ENCODE data around the gene CDKAL1. TPM values are rescaled to one million over a fixed set of nuclear protein-coding genes. Genes with fewer than 3 reads are reported as not detected.

CDKAL1 gene
- total and polyA plus RNA-seq, 10 of the 15 experiments (the other 5 are each of a cell fraction or from before 2014, with no cell fraction given), result 10.7 to 26.9 (median 17.3) TPM

- TF ChIP-seq, protein P1, sequence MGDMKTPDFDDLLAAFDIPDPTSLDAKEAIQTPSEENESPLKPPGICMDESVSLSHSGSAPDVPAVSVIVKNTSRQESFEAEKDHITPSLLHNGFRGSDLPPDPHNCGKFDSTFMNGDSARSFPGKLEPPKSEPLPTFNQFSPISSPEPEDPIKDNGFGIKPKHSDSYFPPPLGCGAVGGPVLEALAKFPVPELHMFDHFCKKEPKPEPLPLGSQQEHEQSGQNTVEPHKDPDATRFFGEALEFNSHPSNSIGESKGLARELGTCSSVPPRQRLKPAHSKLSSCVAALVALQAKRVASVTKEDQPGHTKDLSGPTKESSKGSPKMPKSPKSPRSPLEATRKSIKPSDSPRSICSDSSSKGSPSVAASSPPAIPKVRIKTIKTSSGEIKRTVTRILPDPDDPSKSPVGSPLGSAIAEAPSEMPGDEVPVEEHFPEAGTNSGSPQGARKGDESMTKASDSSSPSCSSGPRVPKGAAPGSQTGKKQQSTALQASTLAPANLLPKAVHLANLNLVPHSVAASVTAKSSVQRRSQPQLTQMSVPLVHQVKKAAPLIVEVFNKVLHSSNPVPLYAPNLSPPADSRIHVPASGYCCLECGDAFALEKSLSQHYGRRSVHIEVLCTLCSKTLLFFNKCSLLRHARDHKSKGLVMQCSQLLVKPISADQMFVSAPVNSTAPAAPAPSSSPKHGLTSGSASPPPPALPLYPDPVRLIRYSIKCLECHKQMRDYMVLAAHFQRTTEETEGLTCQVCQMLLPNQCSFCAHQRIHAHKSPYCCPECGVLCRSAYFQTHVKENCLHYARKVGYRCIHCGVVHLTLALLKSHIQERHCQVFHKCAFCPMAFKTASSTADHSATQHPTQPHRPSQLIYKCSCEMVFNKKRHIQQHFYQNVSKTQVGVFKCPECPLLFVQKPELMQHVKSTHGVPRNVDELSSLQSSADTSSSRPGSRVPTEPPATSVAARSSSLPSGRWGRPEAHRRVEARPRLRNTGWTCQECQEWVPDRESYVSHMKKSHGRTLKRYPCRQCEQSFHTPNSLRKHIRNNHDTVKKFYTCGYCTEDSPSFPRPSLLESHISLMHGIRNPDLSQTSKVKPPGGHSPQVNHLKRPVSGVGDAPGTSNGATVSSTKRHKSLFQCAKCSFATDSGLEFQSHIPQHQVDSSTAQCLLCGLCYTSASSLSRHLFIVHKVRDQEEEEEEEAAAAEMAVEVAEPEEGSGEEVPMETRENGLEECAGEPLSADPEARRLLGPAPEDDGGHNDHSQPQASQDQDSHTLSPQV (IDR thresholded peaks at IDR 0.05), result no peak
Observed at GRCh38 chr6:20877008-20877937, 343.0 kb downstream of the CDKAL1 start (continued).

DNA sequence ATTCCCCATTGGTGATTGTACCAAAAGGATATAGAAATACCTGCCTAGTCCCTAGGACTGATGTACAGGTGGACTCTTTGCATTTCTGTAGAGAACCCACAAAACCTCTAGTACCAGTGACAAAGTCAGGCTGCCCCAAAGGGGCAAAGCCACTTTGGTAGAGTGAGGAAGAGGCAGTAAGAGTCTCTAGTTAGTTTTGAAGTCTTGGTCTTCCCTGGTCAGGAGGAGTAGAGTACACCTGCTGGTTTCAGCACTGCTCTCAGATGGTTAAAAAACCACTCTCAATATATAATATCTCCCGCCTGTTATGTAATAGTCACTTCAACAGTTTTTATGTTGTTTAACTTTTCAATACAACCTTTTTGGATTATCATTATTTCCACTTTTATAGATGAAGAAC is 344.9 kb downstream of the CDKAL1 start:
- H4K20me1 ChIP-seq (ENCODE audit: control insufficient read depth, insufficient read depth), result no peaks in the 10 kb centered on the region
- ChIA-PET SMC1A (ENCODE audit: uncharacterized antibody, unreplicated experiment) (interaction anchor here (0.5 to 4.9 kb wide), 9 partner anchors 11 to 713 kb away, joined by 3 to 48 read pairs (median 6); partner anchors contain the start of gene SOX4), RAD21 (ENCODE audit: unreplicated experiment) (interaction anchor here (1.2 to 4.5 kb wide), 2 partner anchors 11 to 709 kb away, joined by 3 to 68 read pairs; no protein-coding TSS in a partner anchor), POLR2A (interaction anchor here (0.7 to 1.2 kb wide), 2 partner anchors 709 to 1720 kb away, joined by 3 read pairs; no protein-coding TSS in a partner anchor), CTCF (no interaction called here)
- no peak overlapping the region for H3K4me2 ChIP-seq (ENCODE audit: control insufficient read depth, insufficient read depth)
- in situ Hi-C loops (cut with MboI) (loop anchor here (10.0 kb wide), 1 partner anchor 706 kb away; no protein-coding TSS in a partner anchor), intact Hi-C loops (cut with micrococcal nuclease; ENCODE audit: unreplicated experiment) (loop anchor here (5.0 to 10.0 kb wide), 3 partner anchors 278 to 317 kb away; no protein-coding TSS in a partner anchor)
- H3K27ac ChIP-seq (ENCODE audit: control insufficient read depth, insufficient read depth), result no peak overlapping the region
- no peaks in the 10 kb centered on the region for H3K36me3 ChIP-seq (ENCODE audit: control insufficient read depth in 2 of 2, insufficient read depth in 2 of 2, low read length in 1 of 2)
- no peak overlapping the region for H3K4me3 ChIP-seq
- BruUV-seq (replicated peaks), result no TSS peak
- no peak overlapping the region for H3K9ac ChIP-seq (ENCODE audit: control insufficient read depth, insufficient read depth, low read length)
- H3K79me2 ChIP-seq (ENCODE audit: control insufficient read depth, insufficient read depth, low read length), result no peaks in the 10 kb centered on the region
- H3K4me1 ChIP-seq (ENCODE audit: control insufficient read depth, insufficient read depth, low read length), result peaks cover 18% of the 10 kb centered on the region; the same call in 1 of the 2 replicates
- TF ChIP-seq SREBF1 (IDR thresholded peaks at IDR 0.05; ENCODE audit: low read length) (no peak), NFXL1 (IDR thresholded peaks at IDR 0.05; ENCODE audit: borderline replicate concordance) (no peak), E4F1 (IDR thresholded peaks at IDR 0.05; ENCODE audit: borderline replicate concordance, partially characterized antibody) (no peak), CBFB (IDR thresholded peaks at IDR 0.05; ENCODE audit: low read depth) (no peak), IKZF1 (conservative IDR thresholded peaks at IDR 0.05) (no peak), IRF3 (IDR thresholded peaks at IDR 0.05) (no peak), CTCF (IDR thresholded peaks at IDR 0.05 in 2 of 3, conservative IDR thresholded peaks at IDR 0.05 in 1 of 3; ENCODE audit: control insufficient read depth in 2 of 3, extremely low read depth in 1 of 3, insufficient read depth in 1 of 3, low read depth in 3 of 3, low read length in 3 of 3) (no peak)
- FAIRE-seq, result peak; percentile 54
- no peaks in the 10 kb centered on the region; the same call in 1 of the 3 replicates for H3K9me3 ChIP-seq (replicated peaks; ENCODE audit: control insufficient read depth, insufficient read depth, low read length)
- no peaks in the 10 kb centered on the region for H3K27me3 ChIP-seq (replicated peaks in 1 of 2; ENCODE audit: control insufficient read depth in 2 of 2, insufficient read depth in 2 of 2, low read length in 1 of 2)
- DNase-seq (ENCODE audit: low read depth, low spot score), result no peak
- 0% methylated on average over 1 of the region's 1 CpG for WGBS (ENCODE audit: insufficient coverage, insufficient replicate concordance, low lambda C conversion rate, missing lambda C conversion rate)
- no peak for ATAC-seq
- no peak overlapping the region for H2AFZ ChIP-seq (ENCODE audit: control insufficient read depth, low read depth, low read length)
